ENCODE results near the gene TMEM38A. TPM values are rescaled to one million over a fixed set of nuclear protein-coding genes. Genes with fewer than 3 reads are reported as not detected.

TMEM38A gene
- polyA plus RNA-seq, 1 donor from 2014 or later = 8.6 TPM

- no peaks in the 10 kb centered on the region for H3K9me2 ChIP-seq (ENCODE audit: insufficient read depth, low read length)
- H3K79me2 ChIP-seq (replicated peaks; ENCODE audit: insufficient read depth, low read length) = no peaks in the 10 kb centered on the region
- H3K4me2 ChIP-seq (ENCODE audit: low read length) = no peak overlapping the region
- H3K36me3 ChIP-seq (ENCODE audit: insufficient read depth, low read length) = no peaks in the 10 kb centered on the region
- H3K9ac ChIP-seq (ENCODE audit: low read length) = no peak overlapping the region
- TF ChIP-seq EZH2 (IDR thresholded peaks at IDR 0.05; ENCODE audit: borderline replicate concordance, insufficient read depth, low read length, poor library complexity, severe bottlenecking) = no peak
- no peak for TF ChIP-seq EP300 (conservative IDR thresholded peaks at IDR 0.05; ENCODE audit: poor library complexity, severe bottlenecking)
- TF ChIP-seq TAF1 (IDR thresholded peaks at IDR 0.05; ENCODE audit: low read depth) = no peak
- TF ChIP-seq, protein P1, sequence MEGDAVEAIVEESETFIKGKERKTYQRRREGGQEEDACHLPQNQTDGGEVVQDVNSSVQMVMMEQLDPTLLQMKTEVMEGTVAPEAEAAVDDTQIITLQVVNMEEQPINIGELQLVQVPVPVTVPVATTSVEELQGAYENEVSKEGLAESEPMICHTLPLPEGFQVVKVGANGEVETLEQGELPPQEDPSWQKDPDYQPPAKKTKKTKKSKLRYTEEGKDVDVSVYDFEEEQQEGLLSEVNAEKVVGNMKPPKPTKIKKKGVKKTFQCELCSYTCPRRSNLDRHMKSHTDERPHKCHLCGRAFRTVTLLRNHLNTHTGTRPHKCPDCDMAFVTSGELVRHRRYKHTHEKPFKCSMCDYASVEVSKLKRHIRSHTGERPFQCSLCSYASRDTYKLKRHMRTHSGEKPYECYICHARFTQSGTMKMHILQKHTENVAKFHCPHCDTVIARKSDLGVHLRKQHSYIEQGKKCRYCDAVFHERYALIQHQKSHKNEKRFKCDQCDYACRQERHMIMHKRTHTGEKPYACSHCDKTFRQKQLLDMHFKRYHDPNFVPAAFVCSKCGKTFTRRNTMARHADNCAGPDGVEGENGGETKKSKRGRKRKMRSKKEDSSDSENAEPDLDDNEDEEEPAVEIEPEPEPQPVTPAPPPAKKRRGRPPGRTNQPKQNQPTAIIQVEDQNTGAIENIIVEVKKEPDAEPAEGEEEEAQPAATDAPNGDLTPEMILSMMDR (IDR thresholded peaks at IDR 0.05; ENCODE audit: poor library complexity, severe bottlenecking) = no peak
- no peak for TF ChIP-seq RAD21 (conservative IDR thresholded peaks at IDR 0.05)
- TF ChIP-seq POLR2AphosphoS5 (IDR thresholded peaks at IDR 0.05) = no peak
- TF ChIP-seq SMC3 (conservative IDR thresholded peaks at IDR 0.05; ENCODE audit: poor library complexity) = no peak
- TF ChIP-seq REST (IDR thresholded peaks at IDR 0.05; ENCODE audit: borderline replicate concordance) = no peak
- TF ChIP-seq MXI1 (conservative IDR thresholded peaks at IDR 0.05; ENCODE audit: poor library complexity, severe bottlenecking) = no peak
- H3F3A ChIP-seq (ENCODE audit: insufficient read depth, low read length, poor library complexity, severe bottlenecking) = no peaks in the 10 kb centered on the region
- no peak overlapping the region for H2AFZ ChIP-seq (ENCODE audit: low read depth, low read length)
- no peaks in the 10 kb centered on the region for H3K27me3 ChIP-seq (ENCODE audit: insufficient read depth, low read depth, low read length)
- no peak overlapping the region for H3K4me3 ChIP-seq (ENCODE audit: low read length)
- no peak overlapping the region for H3K27ac ChIP-seq (ENCODE audit: low read length)
- H3K9me3 ChIP-seq (ENCODE audit: low read length) = no peaks in the 10 kb centered on the region
- no peaks in the 10 kb centered on the region for H4K20me1 ChIP-seq (ENCODE audit: insufficient read depth)
Measured at GRCh38 chr19:16645140-16645539, 15.8 kb upstream of the TMEM38A start.

- Histone ChIP-seq H3K4me3 (ENCODE audit: low read length) (no peak overlapping the region), H4K20me1 (ENCODE audit: insufficient read depth) (no peaks in the 10 kb centered on the region), H3K9me3 (ENCODE audit: low read length) (no peaks in the 10 kb centered on the region), H3K4me2 (ENCODE audit: low read length) (no peak overlapping the region), H3K27ac (ENCODE audit: low read length) (no peak overlapping the region), H3K27me3 (ENCODE audit: insufficient read depth, low read depth, low read length) (no peaks in the 10 kb centered on the region), H3K9ac (ENCODE audit: low read length) (no peak overlapping the region), H3K9me2 (ENCODE audit: insufficient read depth, low read length) (no peaks in the 10 kb centered on the region), H3K36me3 (ENCODE audit: insufficient read depth, low read length) (no peaks in the 10 kb centered on the region), H3F3A (ENCODE audit: insufficient read depth, low read length, poor library complexity, severe bottlenecking) (no peaks in the 10 kb centered on the region), H2AFZ (ENCODE audit: low read depth, low read length) (no peak overlapping the region), H3K79me2 (replicated peaks; ENCODE audit: insufficient read depth, low read length) (no peaks in the 10 kb centered on the region)
- TF ChIP-seq TAF1 (IDR thresholded peaks at IDR 0.05; ENCODE audit: low read depth) = no peak
- no peak for TF ChIP-seq EP300 (conservative IDR thresholded peaks at IDR 0.05; ENCODE audit: poor library complexity, severe bottlenecking)
- no peak for TF ChIP-seq MXI1 (conservative IDR thresholded peaks at IDR 0.05; ENCODE audit: poor library complexity, severe bottlenecking)
- TF ChIP-seq RAD21 (conservative IDR thresholded peaks at IDR 0.05) = no peak
- TF ChIP-seq, protein P1 (IDR thresholded peaks at IDR 0.05; ENCODE audit: poor library complexity, severe bottlenecking) = no peak
- TF ChIP-seq EZH2 (IDR thresholded peaks at IDR 0.05; ENCODE audit: borderline replicate concordance, insufficient read depth, low read length, poor library complexity, severe bottlenecking) = no peak
Measured at GRCh38 chr19:16649734-16650133, 11.2 kb upstream of the TMEM38A start.

Measured in neural cell (in vitro differentiated cells).